HepG2 (cell line): ENCODE measurements around the gene RRP9. TPM values are rescaled to one million over a fixed set of nuclear protein-coding genes. Genes with fewer than 3 reads are reported as not detected.
A peak's percentile ranks its signal among the peaks of the same experiment; 100 is the strongest.

Experiments used
- CBFB ChIP-seq: sonication (generic); formaldehyde crosslinking; IDR thresholded peaks from 2 replicates; pipeline ENCODE4 v1.4.0; 2020; ENCODE audit warnings: missing genetic modification reagents
- FOXO1 ChIP-seq: sonication (generic); formaldehyde crosslinking; IDR thresholded peaks from 2 replicates; pipeline ENCODE4 v1.4.0; 2020; ENCODE audit warnings: missing genetic modification reagents
- MED8 ChIP-seq: sonication (generic); formaldehyde crosslinking; IDR thresholded peaks from 2 replicates; pipeline ENCODE4 v1.8.1; 2023; ENCODE audit warnings: mild to moderate bottlenecking, missing genetic modification reagents; ENCODE audit not compliant: insufficient replicate concordance
- NFATC3 ChIP-seq: sonication (generic); formaldehyde crosslinking; IDR thresholded peaks from 2 replicates; pipeline ENCODE4 v1.5.1; 2020; ENCODE audit warnings: mild to moderate bottlenecking, missing genetic modification reagents
- NFIB ChIP-seq: sonication (generic); formaldehyde crosslinking; IDR thresholded peaks from 2 replicates; pipeline ENCODE4 v1.9.0; 2021; ENCODE audit warnings: missing genetic modification reagents, mild to moderate bottlenecking, borderline replicate concordance
- PAX8 ChIP-seq: sonication (generic); formaldehyde crosslinking; IDR thresholded peaks from 2 replicates; pipeline ENCODE4 v1.8.0; 2022; ENCODE audit warnings: mild to moderate bottlenecking, missing genetic modification reagents, borderline replicate concordance
- POLR2AphosphoS5 ChIP-seq: IDR thresholded peaks from 2 replicates; pipeline ENCODE4 v1.6.1; 2012; ENCODE audit warnings: low read depth, low read length
- SAFB2 ChIP-seq: sonication (generic); formaldehyde crosslinking; IDR thresholded peaks from 2 replicates; pipeline ENCODE4 v1.5.1; 2020; ENCODE audit warnings: missing genetic modification reagents, low read depth, mild to moderate bottlenecking, borderline replicate concordance
- TAF1 ChIP-seq: sonication (generic); formaldehyde crosslinking; IDR thresholded peaks from 2 replicates; pipeline ENCODE4 v1.4.0; 2020; ENCODE audit warnings: missing genetic modification reagents
- ZBTB20 ChIP-seq: sonication (generic); formaldehyde crosslinking; IDR thresholded peaks from 2 replicates; pipeline ENCODE4 v1.8.1; 2023; ENCODE audit warnings: missing genetic modification reagents, low read depth, mild to moderate bottlenecking, borderline replicate concordance
- ZKSCAN1 ChIP-seq: fragments of 150-350 bp; IDR thresholded peaks from 2 replicates; pipeline ENCODE4 v1.6.1; 2014; ENCODE audit warnings: low read length
- ZNF496 ChIP-seq: sonication (generic); formaldehyde crosslinking; IDR thresholded peaks from 2 replicates; pipeline ENCODE4 v1.8.1; 2023; ENCODE audit warnings: mild to moderate bottlenecking, moderate library complexity, missing genetic modification reagents; ENCODE audit not compliant: insufficient replicate concordance
- ZNF546 ChIP-seq: sonication (generic); formaldehyde crosslinking; conservative IDR thresholded peaks from 2 replicates; pipeline ENCODE4 v1.8.1; 2023; ENCODE audit warnings: mild to moderate bottlenecking, missing genetic modification reagents
- ZNF619 ChIP-seq: sonication (generic); formaldehyde crosslinking; IDR thresholded peaks from 2 replicates; pipeline ENCODE4 v1.4.0; 2020; ENCODE audit warnings: mild to moderate bottlenecking, missing genetic modification reagents
- ZNF652 ChIP-seq: IDR thresholded peaks from 2 replicates; pipeline ENCODE4 v1.6.1; 2016; ENCODE audit warnings: low read depth, borderline replicate concordance
- polyA plus RNA-seq, 8 experiments: library from polyadenylated mRNA; depleted of rRNA in 3 of 8; stranded (reverse) in 7 of 8; unstranded in 1 of 8; fragments of >200 nt; fragmentation: Illumina TruSeq in 4 of 8; extraction: Trizol in 4 of 8; gene quantifications; 2 replicates each; pipeline versions ENCODE4 v1.2.1 to v1.2.3, GENCODE V29; 2011 to 2016; ENCODE audit warnings: low read depth in 4 of 8, missing spikeins in 1 of 8, mixed read lengths in 1 of 8; ENCODE audit not compliant: insufficient read depth in 1 of 8
- total RNA-seq, 5 experiments: library from RNA; depleted of rRNA; stranded (reverse); fragments of >200 nt; fragmentation: Illumina TruSeq; extraction: Trizol; gene quantifications; 2 replicates each; pipeline ENCODE4 v1.2.3, GENCODE V29; 2016; ENCODE audit warnings: low read depth in 1 of 5
- TF ChIP-seq, protein P1 (sequence below): sonication (generic); formaldehyde crosslinking; IDR thresholded peaks from 2 replicates; pipeline ENCODE4 v1.5.0; 2020; ENCODE audit warnings: mild to moderate bottlenecking, missing genetic modification reagents
- TF ChIP-seq, protein P2 (sequence below): sonication (generic); formaldehyde crosslinking; IDR thresholded peaks from 2 replicates; pipeline ENCODE4 v1.4.0; 2020; ENCODE audit warnings: mild to moderate bottlenecking, missing genetic modification reagents
- TF ChIP-seq, protein P3 (sequence below): sonication (generic); formaldehyde crosslinking; IDR thresholded peaks from 2 replicates; pipeline ENCODE4 v1.8.1; 2023; ENCODE audit warnings: mild to moderate bottlenecking, missing genetic modification reagents, borderline replicate concordance
- TF ChIP-seq, protein P4 (sequence below): sonication (generic); formaldehyde crosslinking; IDR thresholded peaks from 2 replicates; pipeline ENCODE4 v1.4.0; 2020; ENCODE audit warnings: missing genetic modification reagents
- TF ChIP-seq, protein P5 (sequence below), 2 experiments: sonication (generic) in 1 of 2; formaldehyde crosslinking in 1 of 2; IDR thresholded peaks; 2 replicates each; pipeline versions ENCODE4 v1.6.1 to v1.9.0; 2014 to 2022; ENCODE audit warnings: antibody characterized with exemption in 1 of 2, borderline replicate concordance in 1 of 2, inconsistent platforms in 1 of 2, low read depth in 1 of 2, missing genetic modification reagents in 1 of 2

RRP9 gene
- total and polyA plus RNA-seq, 2 of the 13 experiments (the other 11 are each of a cell fraction or from before 2014, with no cell fraction given): 14.8 to 44.0 TPM

DNA sequence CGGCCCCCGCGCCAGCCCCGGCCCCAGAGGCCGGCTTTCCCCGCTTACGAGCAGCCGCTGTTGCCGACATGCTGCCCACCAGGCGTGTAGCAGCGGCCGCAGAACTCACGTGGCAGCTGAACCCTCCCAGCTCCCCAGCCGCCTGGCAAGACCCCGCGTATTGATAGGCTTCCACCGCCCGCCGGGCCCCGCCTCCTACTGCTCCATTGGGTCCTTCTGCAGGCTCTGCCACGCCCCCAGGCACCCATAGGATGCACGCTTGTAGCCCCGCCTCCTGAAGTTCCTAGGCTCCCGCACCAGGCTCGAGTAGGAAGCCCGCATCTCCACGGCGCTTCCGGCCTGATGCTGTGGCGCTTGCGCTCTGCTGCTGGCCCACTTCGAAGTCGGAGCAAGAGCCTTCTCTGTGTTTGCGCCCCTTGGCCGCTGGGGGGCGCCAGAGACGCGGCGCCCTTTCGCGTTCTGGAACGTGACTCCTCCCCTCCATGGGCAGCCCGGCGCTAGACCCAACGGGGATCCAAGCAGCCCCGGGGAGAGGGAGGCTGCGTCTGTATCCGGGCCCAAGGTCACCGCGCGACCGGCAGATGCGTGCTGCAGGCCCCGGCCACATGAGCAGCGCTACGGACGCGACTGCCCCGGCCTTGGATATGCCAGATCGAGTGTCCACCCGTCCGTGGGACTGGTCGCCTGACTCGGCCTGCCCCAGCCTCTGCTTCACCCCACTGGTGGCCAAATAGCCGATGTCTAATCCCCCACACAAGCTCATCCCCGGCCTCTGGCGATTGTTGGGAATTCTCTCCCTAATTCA lies at the start of gene RRP9, which contains the start of gene PARP3 (continued):
- TF ChIP-seq, protein P1, sequence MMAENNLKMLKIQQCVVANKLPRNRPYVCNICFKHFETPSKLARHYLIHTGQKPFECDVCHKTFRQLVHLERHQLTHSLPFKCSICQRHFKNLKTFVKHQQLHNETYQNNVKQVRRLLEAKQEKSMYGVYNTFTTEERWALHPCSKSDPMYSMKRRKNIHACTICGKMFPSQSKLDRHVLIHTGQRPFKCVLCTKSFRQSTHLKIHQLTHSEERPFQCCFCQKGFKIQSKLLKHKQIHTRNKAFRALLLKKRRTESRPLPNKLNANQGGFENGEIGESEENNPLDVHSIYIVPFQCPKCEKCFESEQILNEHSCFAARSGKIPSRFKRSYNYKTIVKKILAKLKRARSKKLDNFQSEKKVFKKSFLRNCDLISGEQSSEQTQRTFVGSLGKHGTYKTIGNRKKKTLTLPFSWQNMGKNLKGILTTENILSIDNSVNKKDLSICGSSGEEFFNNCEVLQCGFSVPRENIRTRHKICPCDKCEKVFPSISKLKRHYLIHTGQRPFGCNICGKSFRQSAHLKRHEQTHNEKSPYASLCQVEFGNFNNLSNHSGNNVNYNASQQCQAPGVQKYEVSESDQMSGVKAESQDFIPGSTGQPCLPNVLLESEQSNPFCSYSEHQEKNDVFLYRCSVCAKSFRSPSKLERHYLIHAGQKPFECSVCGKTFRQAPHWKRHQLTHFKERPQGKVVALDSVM (CRISPR knock-in tag): peak; percentile 82
- TF ChIP-seq ZNF546 (CRISPR knock-in tag): no peak
- TF ChIP-seq ZKSCAN1: no peak
- TF ChIP-seq POLR2AphosphoS5: peak; percentile 59
- peak; percentile 74; the same call in 1 of the 2 replicates for TF ChIP-seq ZBTB20
- no peak for TF ChIP-seq ZNF652
- TF ChIP-seq TAF1: peak; percentile 82
- peak; percentile 47; the same call in 1 of the 2 replicates for TF ChIP-seq FOXO1 (CRISPR knock-in tag)
- TF ChIP-seq, protein P2, sequence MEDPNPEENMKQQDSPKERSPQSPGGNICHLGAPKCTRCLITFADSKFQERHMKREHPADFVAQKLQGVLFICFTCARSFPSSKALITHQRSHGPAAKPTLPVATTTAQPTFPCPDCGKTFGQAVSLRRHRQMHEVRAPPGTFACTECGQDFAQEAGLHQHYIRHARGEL (CRISPR knock-in tag): no peak; the same call in 1 of the 2 replicates
- peak; percentile 88 for TF ChIP-seq ZNF619 (CRISPR knock-in tag)
- TF ChIP-seq ZNF496 (CRISPR knock-in tag): no peak
- TF ChIP-seq NFATC3 (CRISPR knock-in tag): no peak
- TF ChIP-seq CBFB (CRISPR knock-in tag): no peak; the same call in 1 of the 2 replicates
- TF ChIP-seq, protein P3, sequence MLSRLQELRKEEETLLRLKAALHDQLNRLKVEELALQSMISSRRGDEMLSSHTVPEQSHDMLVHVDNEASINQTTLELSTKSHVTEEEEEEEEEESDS: no peak
- TF ChIP-seq, protein P4, sequence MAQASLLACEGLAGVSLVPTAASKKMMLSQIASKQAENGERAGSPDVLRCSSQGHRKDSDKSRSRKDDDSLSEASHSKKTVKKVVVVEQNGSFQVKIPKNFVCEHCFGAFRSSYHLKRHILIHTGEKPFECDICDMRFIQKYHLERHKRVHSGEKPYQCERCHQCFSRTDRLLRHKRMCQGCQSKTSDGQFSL (CRISPR knock-in tag): no peak
- TF ChIP-seq SAFB2 (CRISPR knock-in tag): peak; percentile 87; the same call in 1 of the 2 replicates
- no peak for TF ChIP-seq NFIB
- TF ChIP-seq, protein P5, sequence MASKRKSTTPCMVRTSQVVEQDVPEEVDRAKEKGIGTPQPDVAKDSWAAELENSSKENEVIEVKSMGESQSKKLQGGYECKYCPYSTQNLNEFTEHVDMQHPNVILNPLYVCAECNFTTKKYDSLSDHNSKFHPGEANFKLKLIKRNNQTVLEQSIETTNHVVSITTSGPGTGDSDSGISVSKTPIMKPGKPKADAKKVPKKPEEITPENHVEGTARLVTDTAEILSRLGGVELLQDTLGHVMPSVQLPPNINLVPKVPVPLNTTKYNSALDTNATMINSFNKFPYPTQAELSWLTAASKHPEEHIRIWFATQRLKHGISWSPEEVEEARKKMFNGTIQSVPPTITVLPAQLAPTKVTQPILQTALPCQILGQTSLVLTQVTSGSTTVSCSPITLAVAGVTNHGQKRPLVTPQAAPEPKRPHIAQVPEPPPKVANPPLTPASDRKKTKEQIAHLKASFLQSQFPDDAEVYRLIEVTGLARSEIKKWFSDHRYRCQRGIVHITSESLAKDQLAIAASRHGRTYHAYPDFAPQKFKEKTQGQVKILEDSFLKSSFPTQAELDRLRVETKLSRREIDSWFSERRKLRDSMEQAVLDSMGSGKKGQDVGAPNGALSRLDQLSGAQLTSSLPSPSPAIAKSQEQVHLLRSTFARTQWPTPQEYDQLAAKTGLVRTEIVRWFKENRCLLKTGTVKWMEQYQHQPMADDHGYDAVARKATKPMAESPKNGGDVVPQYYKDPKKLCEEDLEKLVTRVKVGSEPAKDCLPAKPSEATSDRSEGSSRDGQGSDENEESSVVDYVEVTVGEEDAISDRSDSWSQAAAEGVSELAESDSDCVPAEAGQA (IDR thresholded peaks at IDR 0.05; ENCODE audit: low read depth): no peak
- TF ChIP-seq, protein P5 (CRISPR knock-in tag; IDR thresholded peaks at IDR 0.05; ENCODE audit: borderline replicate concordance): no peak
- TF ChIP-seq PAX8: no peak
- peak; percentile 65 for TF ChIP-seq MED8 (CRISPR knock-in tag)
